Mammary epithelial cell (primary cell): Measurements from ENCODE around the gene IPO4.

Experiments used
- CTCF ChIP-seq, 2 donors: IDR thresholded peaks in 1 of 2; conservative IDR thresholded peaks in 1 of 2; 2 replicates each; pipeline ENCODE4 v1.5.1; 2011 to 2012; ENCODE audit warnings: inconsistent platforms in 2 of 2, low read length in 2 of 2, mild to moderate bottlenecking in 2 of 2, control low read depth in 1 of 2, low read depth in 1 of 2; ENCODE audit not compliant: insufficient read depth in 1 of 2; ENCODE audit errors: extremely low read depth in 1 of 2
- EZH2 ChIP-seq: IDR thresholded peaks from 2 replicates; pipeline ENCODE4 v1.6.1; 2012; ENCODE audit warnings: low read length, inconsistent platforms, borderline replicate concordance

DNA sequence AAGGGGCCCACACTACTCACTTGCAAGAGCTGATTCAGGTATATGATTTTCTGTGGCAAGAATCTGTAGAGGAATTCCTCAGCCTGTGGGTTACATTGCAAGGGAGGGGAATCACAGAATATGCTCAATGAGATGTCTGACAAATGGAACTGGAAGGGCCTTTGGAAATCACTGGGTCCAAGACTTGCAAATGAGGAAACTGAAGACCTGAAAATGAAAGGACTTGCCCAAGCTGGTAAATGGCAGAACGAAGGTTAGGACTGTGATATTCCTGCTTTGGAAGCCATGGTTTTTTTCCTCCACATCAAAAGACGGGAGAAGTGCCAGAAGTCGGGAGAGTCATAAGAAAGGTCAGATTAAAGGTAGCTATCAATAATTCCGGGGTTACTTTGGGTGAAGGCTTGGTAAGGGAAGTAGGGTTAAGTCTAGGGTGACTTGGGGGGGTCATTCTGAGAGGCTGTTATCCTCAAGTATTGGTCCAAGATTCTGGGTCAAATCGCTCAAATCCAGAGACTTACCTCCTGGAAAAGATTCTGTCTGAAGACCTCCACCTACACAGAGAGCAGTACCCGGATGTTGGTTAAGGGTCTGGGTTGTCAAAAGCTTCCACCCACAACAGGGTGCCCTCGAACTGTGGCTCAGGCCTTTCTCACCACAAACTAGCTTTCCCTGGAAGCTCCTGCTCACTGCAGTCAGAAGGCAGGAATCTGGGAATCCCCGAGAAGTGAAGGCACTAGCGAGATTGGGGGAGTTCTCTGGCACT lies 42.7 kb downstream of the IPO4 start:
- TF ChIP-seq CTCF (conservative IDR thresholded peaks at IDR 0.05 in 1 of 2, IDR thresholded peaks at IDR 0.05 in 1 of 2; ENCODE audit: extremely low read depth in 1 of 2, insufficient read depth in 1 of 2, low read depth in 1 of 2, low read length in 2 of 2) (no peak), EZH2 (no peak)
